ENCODE data around the gene FURIN. TPM values are rescaled to one million over a fixed set of nuclear protein-coding genes. Genes with fewer than 3 reads are reported as not detected.

FURIN gene
- total and polyA plus RNA-seq, 2 of the 4 experiments (the other 2 are of a cell fraction) = 34.8 to 54.3 TPM

DNA sequence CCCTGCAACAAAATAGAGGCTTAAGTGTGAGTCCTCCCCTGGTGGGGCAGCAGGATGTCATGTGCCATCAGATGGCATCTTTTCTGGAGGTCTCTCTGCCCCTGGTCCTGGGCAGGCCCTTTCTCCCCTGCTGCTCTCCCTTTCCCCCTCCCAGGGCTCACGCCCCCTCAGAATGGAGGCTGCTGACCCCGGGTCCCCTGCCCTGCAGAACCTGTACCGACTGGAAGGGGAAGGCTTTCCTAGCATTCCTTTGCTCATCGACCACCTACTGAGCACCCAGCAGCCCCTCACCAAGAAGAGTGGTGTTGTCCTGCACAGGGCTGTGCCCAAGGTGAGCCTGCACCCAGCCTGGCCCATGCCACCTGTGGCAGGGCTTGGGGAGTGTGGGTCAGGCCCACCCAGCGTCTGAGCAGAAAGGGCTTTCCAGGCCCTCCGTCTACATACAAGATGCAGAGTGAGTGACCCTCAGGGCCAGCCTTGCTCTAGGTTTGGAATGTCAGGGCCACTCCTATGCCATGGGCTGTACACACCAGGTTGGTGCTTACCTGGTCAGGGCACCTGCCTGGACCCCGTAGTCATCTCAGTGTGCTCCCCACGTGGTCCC is 23.1 kb downstream of the FURIN start:
- H2BK120ac ChIP-seq (ENCODE audit: low read depth, low read length) = no peak overlapping the region
- 100% methylated on average over 1 of the region's 8 CpGs; no CpG with 5 or more reads in 1 of the 2 experiments for WGBS, 2 experiments (ENCODE audit: extremely low coverage in 2 of 2, insufficient read length in 1 of 2)
- no peak overlapping the region for H2AK9ac ChIP-seq (replicated peaks; ENCODE audit: low read depth, low read length, poor library complexity)
- no peak overlapping the region for H2BK20ac ChIP-seq (ENCODE audit: low read depth, low read length)
- H3K79me1 ChIP-seq (ENCODE audit: low read depth in 1 of 2, low read length in 2 of 2) = peaks cover 0 to 2% of the 10 kb centered on the region in 2 experiments; a peak in 2 of 4 replicates
- peaks cover 3% of the 10 kb centered on the region; the same call in 1 of the 2 replicates for H3K9me1 ChIP-seq (ENCODE audit: insufficient read depth, low read length)
- H2BK5ac ChIP-seq (ENCODE audit: low read depth, low read length, poor library complexity, severe bottlenecking) = no peak overlapping the region
- H3K9me3 ChIP-seq (ENCODE audit: control insufficient read depth, insufficient read depth, low read length) = no peaks in the 10 kb centered on the region
- H3K4ac ChIP-seq (ENCODE audit: low read depth, low read length) = no peak overlapping the region
- TF ChIP-seq, protein P1, sequence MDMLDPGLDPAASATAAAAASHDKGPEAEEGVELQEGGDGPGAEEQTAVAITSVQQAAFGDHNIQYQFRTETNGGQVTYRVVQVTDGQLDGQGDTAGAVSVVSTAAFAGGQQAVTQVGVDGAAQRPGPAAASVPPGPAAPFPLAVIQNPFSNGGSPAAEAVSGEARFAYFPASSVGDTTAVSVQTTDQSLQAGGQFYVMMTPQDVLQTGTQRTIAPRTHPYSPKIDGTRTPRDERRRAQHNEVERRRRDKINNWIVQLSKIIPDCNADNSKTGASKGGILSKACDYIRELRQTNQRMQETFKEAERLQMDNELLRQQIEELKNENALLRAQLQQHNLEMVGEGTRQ (IDR thresholded peaks at IDR 0.05; ENCODE audit: low read depth, low read length) = no peak
- no peak overlapping the region for H3K56ac ChIP-seq (ENCODE audit: extremely low read depth, insufficient read depth, low read length)
- no peak overlapping the region for H3K4me2 ChIP-seq (ENCODE audit: low read depth, low read length)
- H3K18ac ChIP-seq (ENCODE audit: low read depth, low read length) = no peak overlapping the region
- CTCF ChIA-PET = no interaction called here
- dilution Hi-C loops (cut with HindIII; ENCODE audit: low sequenced_read_pairs, unreplicated experiment) (no loop called here), intact Hi-C loops (cut with micrococcal nuclease) (no loop called here), in situ Hi-C loops (cut with MboI; ENCODE audit: low sequenced_read_pairs) (loop anchor here (25.0 kb wide), 1 partner anchor 579 kb away; no protein-coding TSS in a partner anchor)
- H4K20me1 ChIP-seq (ENCODE audit: insufficient read depth, low read length) = no peaks in the 10 kb centered on the region
- H2AFZ ChIP-seq (replicated peaks; ENCODE audit: low read length, poor library complexity) = no peak overlapping the region
- no peak for ATAC-seq (ENCODE audit: low read depth)
- no peak overlapping the region for H3K4me3 ChIP-seq (ENCODE audit: insufficient read depth, low read depth, low read length)
- H3K4me1 ChIP-seq (ENCODE audit: control insufficient read depth, insufficient read depth, low read length) = no peaks in the 10 kb centered on the region
- peaks cover 28% of the 10 kb centered on the region for H3K36me3 ChIP-seq (ENCODE audit: control insufficient read depth, insufficient read depth, low read length)
- no TSS peak for BruUV-seq (replicated peaks)
- no peak overlapping the region for H3K9ac ChIP-seq (ENCODE audit: low read depth, low read length)
- no peak overlapping the region for H2AK5ac ChIP-seq (ENCODE audit: low read depth, low read length)
- H2BK15ac ChIP-seq (ENCODE audit: low read depth, low read length) = no peak overlapping the region
- H4K8ac ChIP-seq (ENCODE audit: low read depth in 2 of 2, low read length in 2 of 2) = no peak overlapping the region
- no peak overlapping the region for H4K5ac ChIP-seq (ENCODE audit: low read depth, low read length)
- no peak overlapping the region for H4K91ac ChIP-seq (ENCODE audit: insufficient read depth, low read depth, low read length)
- POLR2A ChIA-PET (ENCODE audit: unreplicated experiment) = no interaction called here
- no peaks in the 10 kb centered on the region for H3K27me3 ChIP-seq (ENCODE audit: control insufficient read depth, insufficient read depth, low read length)
- H3K14ac ChIP-seq (replicated peaks; ENCODE audit: low read depth, low read length) = no peak overlapping the region
- DNase-seq = no peak
- no peak overlapping the region for H3K27ac ChIP-seq (ENCODE audit: insufficient read depth, low read length)
- no peak overlapping the region for H3K23ac ChIP-seq (ENCODE audit: low read depth, low read length)

All from IMR-90 (cell line).